HepG2 (cell line): Measurements from ENCODE around the gene FHIT. TPM values are rescaled to one million over a fixed set of nuclear protein-coding genes. Genes with fewer than 3 reads are reported as not detected.

Source experiments
- ATAC-seq: fragments of 200-7000 bp; cut with Tn5 transposase; 3 replicates; pipeline ENCODE4 v1.9.1; 2020; ENCODE audit warnings: mild to moderate bottlenecking, moderate library complexity
- BruUV-seq: library from RNA; stranded (reverse); fragments of 400-500 nt; replicated peaks from 2 replicates; lab custom pipeline; 2021; lab: Mats Ljungman, UMichigan
- CTCF ChIA-PET: fragments of 300-600 bp; formaldehyde crosslinking; extraction: SDS; loops from one replicate; lab custom pipeline; 2021; ENCODE audit warnings: low total read pairs, inconsistent platforms, low intra/inter-chr PET ratio; lab: Yijun Ruan, JAX
- POLR2A ChIA-PET: fragments of 350-600 bp; sonication (Branson Sonifier 250); formaldehyde crosslinking; loops from one replicate; lab custom pipeline; 2020; ENCODE audit warnings: antibody characterized with exemption, inconsistent platforms; lab: Yijun Ruan, JAX
- DNase-seq: peaks from one replicate; pipeline ENCODE4 v3.0.0-alpha.2; 2015; ENCODE audit warnings: low spot score
- FAIRE-seq: peaks from 3 replicates; lab custom pipeline; 2011; peaks lifted over from hg19 to GRCh38; lab: Jason Lieb, UNC
- H2AFZ ChIP-seq: one replicate; pipeline ENCODE4 v1.6.1; 2011; ENCODE audit warnings: low read length, inconsistent platforms
- H3K27ac ChIP-seq: fragments of 300-600 bp; 3 replicates; pipeline ENCODE4 v1.8.0; 2011; ENCODE audit warnings: mixed run types, mild to moderate bottlenecking, mixed read lengths, low read length, inconsistent platforms; ENCODE audit not compliant: insufficient read depth; ENCODE audit errors: extremely low read length
- H3K27me3 ChIP-seq, 2 experiments: fragments of 200-600 bp in 1 of 2; 2 replicates in 1 of 2; 3 replicates in 1 of 2; pipeline versions ENCODE4 v1.6.0 to v1.8.0; 2011; ENCODE audit warnings: low read length in 2 of 2, mild to moderate bottlenecking in 2 of 2, moderate library complexity in 2 of 2, inconsistent platforms in 1 of 2; ENCODE audit not compliant: insufficient read depth in 2 of 2, control insufficient read depth in 1 of 2
- H3K36me3 ChIP-seq, 2 experiments: fragments of 200-600 bp in 1 of 2; replicated peaks in 1 of 2; 2 replicates in 1 of 2; 3 replicates in 1 of 2; pipeline versions ENCODE4 v1.5.1 to v1.8.0; 2011; ENCODE audit warnings: low read length in 2 of 2, inconsistent platforms in 1 of 2; ENCODE audit not compliant: insufficient read depth in 2 of 2, control insufficient read depth in 1 of 2
- H3K4me1 ChIP-seq: 2 replicates; pipeline ENCODE4 v1.5.1; 2012; ENCODE audit warnings: low read length, inconsistent platforms; ENCODE audit not compliant: insufficient read depth
- H3K4me2 ChIP-seq: 2 replicates; pipeline ENCODE4 v1.6.0; 2011; ENCODE audit warnings: low read depth, low read length, inconsistent platforms
- H3K4me3 ChIP-seq, 3 experiments: fragments of 200-600 bp in 1 of 3; sonication (generic), shearing (Covaris generic) in 1 of 3; replicated peaks in 1 of 3; 2 replicates each; pipeline ENCODE4 v1.5.1; 2011 to 2016; ENCODE audit warnings: low read length in 3 of 3, inconsistent platforms in 2 of 3, low read depth in 2 of 3, mild to moderate bottlenecking in 2 of 3, control low read depth in 1 of 3, mixed read lengths in 1 of 3; ENCODE audit not compliant: insufficient read depth in 1 of 3
- H3K79me2 ChIP-seq: one replicate; pipeline ENCODE4 v1.6.1; 2011; ENCODE audit warnings: low read length, inconsistent platforms; ENCODE audit not compliant: insufficient read depth
- H3K9ac ChIP-seq: 2 replicates; pipeline ENCODE4 v1.6.0; 2011; ENCODE audit warnings: mild to moderate bottlenecking, low read depth, low read length, inconsistent platforms; ENCODE audit not compliant: insufficient read depth
- H3K9me3 ChIP-seq: 2 replicates; pipeline ENCODE4 v1.5.1; 2012; ENCODE audit warnings: mild to moderate bottlenecking, low read length
- H4K20me1 ChIP-seq: 2 replicates; pipeline ENCODE4 v1.6.0; 2011; ENCODE audit warnings: inconsistent platforms, mild to moderate bottlenecking, low read length, moderate library complexity; ENCODE audit not compliant: insufficient read depth
- CBX2 ChIP-seq, 2 experiments: fragments of 200-600 bp in 1 of 2; sonication (generic); formaldehyde crosslinking in 1 of 2; IDR thresholded peaks; 2 replicates each; pipeline versions ENCODE4 v1.7.0 to v1.8.1; 2018 to 2022; ENCODE audit warnings: low read depth in 2 of 2, low read length in 1 of 2, mild to moderate bottlenecking in 1 of 2, missing genetic modification reagents in 1 of 2
- SIN3B ChIP-seq: fragments of 150-350 bp; IDR thresholded peaks from 2 replicates; pipeline ENCODE4 v1.6.1; 2014; ENCODE audit warnings: low read length
- ZNF549 ChIP-seq: sonication (generic); formaldehyde crosslinking; IDR thresholded peaks from 2 replicates; pipeline ENCODE4 v1.5.0; 2020; ENCODE audit warnings: missing genetic modification reagents
- ZNF614 ChIP-seq: IDR thresholded peaks from 2 replicates; pipeline ENCODE4 v1.6.1; 2018; ENCODE audit warnings: missing biosample characterization, missing genetic modification reagents, inconsistent platforms, borderline replicate concordance
- WGBS: methylation state at CpG from one replicate; pipeline ENCODE4 v1.1.6; 2017; ENCODE audit warnings: low lambda C conversion rate; 5-methylcytosine and 5-hydroxymethylcytosine counted together
- in situ Hi-C: cut with HindIII; loops from 2 replicates; pipeline ENCODE4 v1.10.0; 2017; ENCODE audit warnings: low pct_unique_long_range_greater_than_20kb; ENCODE audit not compliant: extremely low pct_ligation_motif_present
- intact Hi-C: fragments of 100-400 bp; cut with micrococcal nuclease; formaldehyde crosslinking; loops from one replicate; pipeline ENCODE4 v1.10.0; 2022; ENCODE audit not compliant: unreplicated experiment
- polyA plus RNA-seq, 8 experiments: library from polyadenylated mRNA; depleted of rRNA in 3 of 8; stranded (reverse) in 7 of 8; unstranded in 1 of 8; fragments of >200 nt; fragmentation: Illumina TruSeq in 4 of 8; extraction: Trizol in 4 of 8; gene quantifications; 2 replicates each; pipeline versions ENCODE4 v1.2.1 to v1.2.3, GENCODE V29; 2011 to 2016; ENCODE audit warnings: low read depth in 4 of 8, missing spikeins in 1 of 8, mixed read lengths in 1 of 8; ENCODE audit not compliant: insufficient read depth in 1 of 8
- total RNA-seq, 5 experiments: library from RNA; depleted of rRNA; stranded (reverse); fragments of >200 nt; fragmentation: Illumina TruSeq; extraction: Trizol; gene quantifications; 2 replicates each; pipeline ENCODE4 v1.2.3, GENCODE V29; 2016; ENCODE audit warnings: low read depth in 1 of 5
- TF ChIP-seq, protein P1 (sequence below): sonication (generic); formaldehyde crosslinking; conservative IDR thresholded peaks from 2 replicates; pipeline ENCODE4 v1.4.0; 2020; ENCODE audit warnings: mild to moderate bottlenecking, missing genetic modification reagents, moderate library complexity
- TF ChIP-seq, protein P2 (sequence below): sonication (generic); formaldehyde crosslinking; IDR thresholded peaks from 2 replicates; pipeline ENCODE4 v1.8.1; 2022; ENCODE audit warnings: low read depth, mild to moderate bottlenecking, missing genetic modification reagents

FHIT gene
- total and polyA plus RNA-seq, 2 of the 13 experiments (the other 11 are each of a cell fraction or from before 2014, with no cell fraction given) = 4.0 to 4.6 TPM

DNA sequence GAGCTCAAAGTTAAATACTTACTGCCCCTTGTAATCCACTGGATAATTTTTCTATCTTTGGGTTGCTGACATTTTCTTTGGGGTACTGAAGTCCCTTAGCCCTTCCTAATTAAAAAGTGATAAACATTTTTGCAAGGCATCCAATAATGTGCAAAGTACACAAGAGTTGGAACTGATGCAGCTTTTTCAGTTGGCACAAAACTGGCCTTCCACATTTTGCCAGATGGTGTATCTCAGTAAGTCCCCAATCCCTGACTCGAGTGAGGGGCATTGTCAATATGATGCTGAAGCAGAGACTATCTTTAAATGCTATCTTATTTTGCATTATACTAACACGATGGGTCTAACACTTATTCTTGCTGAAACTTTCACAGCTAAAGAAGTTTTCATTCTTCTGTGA, 27.8 kb downstream of the FHIT start:
- TF ChIP-seq CBX2 (IDR thresholded peaks at IDR 0.05; ENCODE audit: low read depth, low read length) (no peak), CBX2 (CRISPR knock-in tag; IDR thresholded peaks at IDR 0.05; ENCODE audit: low read depth) (no peak), SIN3B (no peak), ZNF549 (CRISPR knock-in tag) (no peak), ZNF614 (no peak)
- TF ChIP-seq, protein P1, sequence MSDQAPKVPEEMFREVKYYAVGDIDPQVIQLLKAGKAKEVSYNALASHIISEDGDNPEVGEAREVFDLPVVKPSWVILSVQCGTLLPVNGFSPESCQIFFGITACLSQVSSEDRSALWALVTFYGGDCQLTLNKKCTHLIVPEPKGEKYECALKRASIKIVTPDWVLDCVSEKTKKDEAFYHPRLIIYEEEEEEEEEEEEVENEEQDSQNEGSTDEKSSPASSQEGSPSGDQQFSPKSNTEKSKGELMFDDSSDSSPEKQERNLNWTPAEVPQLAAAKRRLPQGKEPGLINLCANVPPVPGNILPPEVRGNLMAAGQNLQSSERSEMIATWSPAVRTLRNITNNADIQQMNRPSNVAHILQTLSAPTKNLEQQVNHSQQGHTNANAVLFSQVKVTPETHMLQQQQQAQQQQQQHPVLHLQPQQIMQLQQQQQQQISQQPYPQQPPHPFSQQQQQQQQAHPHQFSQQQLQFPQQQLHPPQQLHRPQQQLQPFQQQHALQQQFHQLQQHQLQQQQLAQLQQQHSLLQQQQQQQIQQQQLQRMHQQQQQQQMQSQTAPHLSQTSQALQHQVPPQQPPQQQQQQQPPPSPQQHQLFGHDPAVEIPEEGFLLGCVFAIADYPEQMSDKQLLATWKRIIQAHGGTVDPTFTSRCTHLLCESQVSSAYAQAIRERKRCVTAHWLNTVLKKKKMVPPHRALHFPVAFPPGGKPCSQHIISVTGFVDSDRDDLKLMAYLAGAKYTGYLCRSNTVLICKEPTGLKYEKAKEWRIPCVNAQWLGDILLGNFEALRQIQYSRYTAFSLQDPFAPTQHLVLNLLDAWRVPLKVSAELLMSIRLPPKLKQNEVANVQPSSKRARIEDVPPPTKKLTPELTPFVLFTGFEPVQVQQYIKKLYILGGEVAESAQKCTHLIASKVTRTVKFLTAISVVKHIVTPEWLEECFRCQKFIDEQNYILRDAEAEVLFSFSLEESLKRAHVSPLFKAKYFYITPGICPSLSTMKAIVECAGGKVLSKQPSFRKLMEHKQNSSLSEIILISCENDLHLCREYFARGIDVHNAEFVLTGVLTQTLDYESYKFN (CRISPR knock-in tag) = no peak
- TF ChIP-seq, protein P2, sequence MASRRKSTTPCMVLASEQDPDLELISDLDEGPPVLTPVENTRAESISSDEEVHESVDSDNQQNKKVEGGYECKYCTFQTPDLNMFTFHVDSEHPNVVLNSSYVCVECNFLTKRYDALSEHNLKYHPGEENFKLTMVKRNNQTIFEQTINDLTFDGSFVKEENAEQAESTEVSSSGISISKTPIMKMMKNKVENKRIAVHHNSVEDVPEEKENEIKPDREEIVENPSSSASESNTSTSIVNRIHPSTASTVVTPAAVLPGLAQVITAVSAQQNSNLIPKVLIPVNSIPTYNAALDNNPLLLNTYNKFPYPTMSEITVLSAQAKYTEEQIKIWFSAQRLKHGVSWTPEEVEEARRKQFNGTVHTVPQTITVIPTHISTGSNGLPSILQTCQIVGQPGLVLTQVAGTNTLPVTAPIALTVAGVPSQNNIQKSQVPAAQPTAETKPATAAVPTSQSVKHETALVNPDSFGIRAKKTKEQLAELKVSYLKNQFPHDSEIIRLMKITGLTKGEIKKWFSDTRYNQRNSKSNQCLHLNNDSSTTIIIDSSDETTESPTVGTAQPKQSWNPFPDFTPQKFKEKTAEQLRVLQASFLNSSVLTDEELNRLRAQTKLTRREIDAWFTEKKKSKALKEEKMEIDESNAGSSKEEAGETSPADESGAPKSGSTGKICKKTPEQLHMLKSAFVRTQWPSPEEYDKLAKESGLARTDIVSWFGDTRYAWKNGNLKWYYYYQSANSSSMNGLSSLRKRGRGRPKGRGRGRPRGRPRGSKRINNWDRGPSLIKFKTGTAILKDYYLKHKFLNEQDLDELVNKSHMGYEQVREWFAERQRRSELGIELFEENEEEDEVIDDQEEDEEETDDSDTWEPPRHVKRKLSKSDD (CRISPR knock-in tag) = no peak
- FAIRE-seq (no peak), DNase-seq (no peak), ATAC-seq (no peak)
- intact Hi-C loops = no loop called here
- Histone ChIP-seq H3K36me3 (no peaks in the 10 kb centered on the region), H3K9me3 (no peaks in the 10 kb centered on the region), H3K4me2 (no peak overlapping the region), H2AFZ (no peak overlapping the region), H3K9ac (no peak overlapping the region), H3K4me3 (no peak overlapping the region), H3K27me3 (no peaks in the 10 kb centered on the region), H3K27ac (no peak overlapping the region), H4K20me1 (no peaks in the 10 kb centered on the region), H3K4me1 (peaks cover 12% of the 10 kb centered on the region), H3K79me2 (no peaks in the 10 kb centered on the region)
- in situ Hi-C loops = no loop called here
- ChIA-PET CTCF (no interaction called here), POLR2A (no interaction called here)
- WGBS = 78% methylated on average over 2 of the region's 2 CpGs
- BruUV-seq = no TSS peak
